GM19025 (cell line): ENCODE data around the gene ANKRD13D.
"Not testable (repeated sequence)": the region's sequence is repeated elsewhere in the genome, so short reads cannot be mapped to it uniquely, and the experiment has no call there.

Experiments used
- ATAC-seq: cut with Tn5 transposase; IDR thresholded peaks from one replicate; pipeline ENCODE4 v1.9.1; 2021; ENCODE audit warnings: mild to moderate bottlenecking, low read depth, moderate library complexity; ENCODE audit not compliant: unreplicated experiment

Gene ANKRD13D

DNA sequence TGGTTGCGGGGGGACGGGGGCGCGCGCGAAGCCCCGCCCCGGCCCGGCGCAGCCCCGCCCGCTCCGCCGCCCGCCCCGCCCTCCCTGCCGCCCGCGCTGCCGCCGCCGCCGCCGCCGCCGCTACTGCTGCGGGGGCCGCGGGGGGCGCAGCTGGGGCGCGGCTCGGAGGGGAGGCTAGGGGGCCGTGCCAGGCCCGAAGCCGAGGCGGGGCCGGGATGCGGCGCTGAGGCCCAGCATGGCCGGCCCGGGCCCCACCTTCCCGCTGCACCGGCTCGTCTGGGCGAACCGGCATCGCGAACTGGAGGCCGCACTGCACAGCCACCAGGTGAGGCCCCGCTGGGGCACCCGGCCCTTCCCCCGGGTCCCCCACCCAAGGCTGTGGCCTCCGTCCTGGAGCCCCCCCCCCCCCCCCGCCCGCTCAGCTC, at the start of gene ANKRD13D:
ANKRD13D (plus strand) TSS at position 78 of the 425 bp plus-strand sequence; CDS start at position 236, 158 bp downstream.
- ATAC-seq = no peak

DNA sequence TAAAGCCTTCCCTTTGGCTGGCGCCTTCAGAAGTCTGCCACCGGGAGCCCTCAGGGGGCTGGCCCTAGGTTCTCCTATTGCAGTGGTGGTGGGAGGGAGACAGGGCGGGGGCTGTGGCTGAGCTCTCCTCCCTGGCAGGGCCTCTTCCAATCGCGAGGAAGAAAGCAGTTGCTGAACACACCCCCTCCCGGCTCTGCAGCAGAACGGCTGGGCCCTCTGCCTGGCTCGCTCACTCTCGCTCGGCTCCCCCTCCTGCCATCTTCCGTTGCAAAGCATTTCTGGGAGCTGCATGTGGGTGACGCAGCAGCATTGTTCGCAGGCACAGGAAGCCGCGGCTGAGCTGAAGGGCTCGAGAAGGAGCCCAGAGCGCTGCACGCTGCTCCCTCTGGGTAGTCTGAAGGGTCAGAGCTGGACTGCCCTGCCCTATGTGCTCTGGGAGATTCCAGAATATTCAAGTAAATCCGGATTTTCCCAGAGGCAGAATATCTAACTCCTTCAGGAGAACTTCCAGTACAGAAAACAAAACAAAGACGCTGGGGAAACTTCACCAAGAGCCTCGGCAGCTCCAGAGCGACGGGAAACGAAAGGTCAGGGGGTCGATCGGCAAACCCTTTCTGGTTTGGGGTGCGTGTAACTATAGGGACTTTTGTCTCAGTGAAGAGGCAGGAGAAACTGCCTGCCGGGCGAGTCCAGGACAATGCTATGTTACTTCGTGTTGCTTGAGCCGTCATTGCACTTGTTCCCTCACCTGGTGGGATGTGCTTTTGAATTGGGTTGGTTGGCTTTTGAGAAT, 49.1 kb upstream of the ANKRD13D start:
- peak; percentile 78 for ATAC-seq

DNA sequence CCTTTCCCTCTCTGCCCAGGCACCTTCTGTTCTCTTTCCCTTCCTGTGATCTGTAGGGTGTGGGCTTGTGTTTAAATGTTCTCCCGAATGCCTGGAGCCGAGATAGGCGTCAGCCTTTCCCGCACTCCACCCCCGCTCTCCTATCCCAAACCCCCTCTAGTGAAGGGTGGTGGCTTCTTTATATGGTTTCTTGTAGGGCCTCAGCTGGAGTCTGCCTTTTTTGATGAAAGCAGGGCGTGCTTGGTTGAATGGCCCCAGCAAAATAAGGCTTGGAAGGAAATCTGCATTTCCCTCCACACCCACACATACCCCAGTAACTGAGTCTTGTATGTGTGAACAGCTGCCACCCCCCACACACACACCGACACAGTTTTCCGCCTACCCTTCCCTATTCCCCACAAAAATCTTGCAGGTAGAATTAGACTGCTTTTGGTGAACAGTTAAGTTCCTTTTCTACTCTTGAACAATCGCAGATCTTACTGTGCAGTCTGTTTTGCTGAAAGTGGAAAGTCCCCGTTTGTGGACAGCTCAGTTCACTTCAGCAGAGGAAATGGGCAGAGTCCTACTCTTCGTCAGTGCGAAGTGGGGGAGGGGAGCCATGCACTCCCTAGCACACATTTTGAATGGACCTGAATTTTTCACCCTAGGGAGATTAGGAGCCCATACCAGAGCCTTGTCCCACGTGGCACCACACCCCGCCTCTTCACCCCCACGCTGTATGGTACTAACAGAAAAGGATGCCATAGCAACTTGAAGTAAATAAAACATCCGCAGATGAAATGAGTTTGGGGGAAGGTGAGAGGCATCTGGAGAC, 48.3 kb upstream of the ANKRD13D start:
- peak; percentile 25 for ATAC-seq

DNA sequence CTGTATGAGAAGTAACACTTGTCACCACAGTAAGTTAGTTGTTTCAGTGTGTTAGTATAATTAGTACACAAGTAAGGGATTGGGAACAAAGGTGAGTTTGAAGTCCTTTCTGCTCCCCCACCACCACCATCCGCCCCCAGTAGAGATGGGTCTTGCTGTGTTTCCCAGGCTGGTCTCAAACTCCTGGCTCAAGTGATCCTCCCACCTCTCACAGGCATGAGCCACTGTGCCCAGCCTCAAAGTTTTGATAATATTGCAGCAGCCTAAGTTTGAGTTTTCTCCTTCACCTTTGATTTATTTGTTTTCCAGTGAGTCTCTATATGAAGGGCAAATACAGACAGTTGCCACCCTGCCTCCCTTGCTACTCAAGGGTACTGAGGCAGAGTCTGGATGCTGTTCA, 46.6 kb upstream of the ANKRD13D start:
- no peak for ATAC-seq

DNA sequence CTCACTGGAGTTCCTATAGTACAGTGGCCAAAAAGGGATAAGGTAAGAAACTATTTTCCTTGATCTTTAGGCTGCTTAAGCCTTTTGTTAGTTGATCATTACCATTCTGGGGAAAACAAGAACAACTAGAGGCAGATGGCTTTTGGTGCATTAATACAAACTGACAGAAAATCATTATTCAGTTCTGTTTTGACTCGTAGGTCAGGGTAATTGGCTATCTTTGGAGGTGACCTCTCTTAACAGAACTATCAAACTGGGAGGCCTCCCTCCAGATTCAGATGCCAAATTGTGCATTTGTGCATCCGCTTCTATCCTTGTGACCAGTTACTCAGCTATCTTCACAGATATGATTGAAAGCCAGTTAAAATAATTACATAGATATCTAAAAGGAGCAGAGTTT, 46.1 kb upstream of the ANKRD13D start:
- no peak for ATAC-seq

DNA sequence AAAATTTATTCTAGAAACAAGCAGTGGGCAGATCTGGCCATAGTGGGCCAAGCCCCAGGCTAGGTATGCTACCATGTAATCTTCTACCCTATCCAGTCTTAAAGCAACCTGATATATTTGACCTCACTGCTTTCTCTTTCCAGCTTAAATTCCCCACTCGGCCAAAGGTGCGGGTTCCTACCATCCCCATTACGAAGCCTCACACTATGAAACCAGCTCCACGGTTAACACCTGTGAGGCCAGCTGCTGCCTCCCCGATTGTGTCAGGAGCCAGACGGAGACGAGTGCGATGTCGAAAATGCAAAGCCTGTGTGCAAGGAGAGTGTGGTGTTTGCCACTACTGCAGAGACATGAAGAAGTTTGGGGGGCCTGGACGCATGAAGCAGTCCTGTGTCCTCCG, 44.1 kb upstream of the ANKRD13D start:
- no peak for ATAC-seq

DNA sequence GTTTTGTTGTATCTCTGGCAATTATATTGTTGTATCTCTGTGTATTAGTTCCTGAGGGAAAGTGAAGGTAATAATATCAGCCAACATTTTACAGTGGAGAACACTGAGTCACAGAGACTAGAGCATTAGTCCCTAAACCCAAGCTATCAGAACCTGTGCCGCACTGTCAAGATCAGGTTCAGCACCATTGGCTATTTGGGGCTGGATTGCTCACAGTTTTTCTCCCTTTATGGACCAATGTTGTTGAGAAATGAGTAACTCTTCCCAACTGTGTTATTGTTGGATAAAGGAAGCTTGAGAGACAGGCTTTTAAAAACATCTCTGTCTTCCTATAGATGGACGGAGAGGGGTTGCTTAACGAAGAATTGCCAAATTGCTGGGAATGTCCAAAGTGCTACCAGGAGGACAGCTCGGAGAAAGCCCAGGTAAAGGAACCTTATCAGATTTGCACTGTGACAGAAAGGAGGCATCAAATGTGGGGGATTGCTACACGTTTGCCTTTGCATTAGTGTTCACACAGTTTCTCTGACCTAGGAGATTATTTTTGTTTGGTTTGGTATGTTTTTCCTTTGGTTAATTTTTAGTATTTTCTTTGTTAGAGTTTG, 41.1 kb upstream of the ANKRD13D start:
- no peak for ATAC-seq

DNA sequence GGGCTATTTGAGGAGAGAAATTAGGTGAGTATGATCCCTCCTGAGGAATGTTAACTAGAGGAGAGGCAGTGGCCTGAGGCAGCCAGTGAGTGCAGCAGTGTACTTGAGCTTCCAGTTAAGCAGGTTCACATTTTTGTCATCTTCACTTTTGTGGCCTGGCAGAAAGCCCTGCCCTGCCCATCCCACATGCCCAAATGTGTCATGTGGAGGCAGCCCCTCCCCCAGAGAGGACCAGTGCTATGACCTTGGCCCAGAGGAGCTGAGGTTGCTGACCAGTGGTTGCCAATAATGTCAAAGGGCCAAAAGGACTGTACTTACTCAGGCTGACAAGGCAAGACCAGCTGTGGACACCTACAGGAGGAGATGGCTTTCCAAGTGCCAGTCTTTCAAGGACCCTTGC, 40.5 kb upstream of the ANKRD13D start:
- no peak for ATAC-seq

DNA sequence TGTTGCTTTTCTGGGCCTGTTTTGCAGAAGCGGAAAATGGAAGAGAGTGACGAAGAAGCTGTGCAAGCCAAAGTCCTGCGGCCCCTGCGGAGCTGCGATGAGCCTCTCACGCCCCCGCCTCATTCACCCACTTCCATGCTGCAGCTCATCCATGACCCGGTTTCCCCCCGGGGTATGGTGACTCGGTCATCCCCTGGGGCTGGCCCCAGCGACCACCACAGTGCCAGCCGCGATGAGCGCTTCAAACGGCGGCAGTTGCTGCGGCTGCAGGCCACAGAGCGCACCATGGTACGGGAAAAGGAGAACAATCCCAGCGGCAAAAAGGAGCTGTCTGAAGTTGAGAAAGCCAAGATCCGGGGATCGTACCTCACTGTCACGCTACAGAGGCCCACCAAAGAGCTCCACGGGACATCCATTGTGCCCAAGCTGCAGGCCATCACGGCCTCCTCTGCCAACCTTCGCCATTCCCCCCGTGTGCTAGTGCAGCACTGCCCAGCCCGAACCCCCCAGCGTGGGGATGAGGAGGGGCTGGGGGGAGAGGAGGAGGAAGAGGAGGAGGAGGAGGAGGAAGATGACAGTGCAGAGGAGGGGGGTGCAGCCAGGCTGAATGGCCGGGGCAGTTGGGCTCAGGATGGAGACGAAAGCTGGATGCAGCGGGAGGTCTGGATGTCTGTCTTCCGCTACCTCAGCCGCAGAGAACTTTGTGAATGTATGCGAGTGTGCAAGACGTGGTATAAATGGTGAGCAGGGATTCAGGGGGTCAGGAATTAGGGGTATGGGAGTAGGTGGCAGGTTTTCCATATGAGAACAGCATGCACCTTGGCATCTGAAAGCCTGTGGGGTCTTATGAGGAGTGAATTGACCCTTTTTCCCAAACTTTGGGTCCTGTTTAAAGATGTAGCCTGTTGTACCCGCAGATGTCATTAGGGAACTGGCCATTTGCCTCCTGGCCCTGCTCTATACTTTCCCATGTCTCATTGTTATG, 38.8 kb upstream of the ANKRD13D start:
- no peak for ATAC-seq

DNA sequence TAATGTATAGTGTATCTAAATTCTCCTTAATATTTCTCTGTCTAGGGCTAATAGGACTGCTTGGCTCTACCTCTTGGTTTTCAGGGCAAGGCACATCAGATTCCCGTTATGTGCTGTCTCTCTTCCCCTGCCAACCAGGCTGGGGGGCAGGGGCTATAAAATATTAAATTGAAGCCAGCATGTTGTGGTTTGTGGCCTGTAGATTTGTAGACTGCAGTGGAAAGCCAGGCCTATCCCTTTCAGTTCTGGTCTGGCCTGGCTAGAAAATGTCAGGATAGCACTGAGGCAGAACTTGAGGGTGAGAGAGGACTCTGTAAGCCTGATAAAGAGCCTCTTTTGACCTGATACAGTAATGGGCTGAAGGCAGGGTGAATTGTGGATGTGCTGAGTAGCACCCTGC, 37.3 kb upstream of the ANKRD13D start:
- ATAC-seq = no peak

DNA sequence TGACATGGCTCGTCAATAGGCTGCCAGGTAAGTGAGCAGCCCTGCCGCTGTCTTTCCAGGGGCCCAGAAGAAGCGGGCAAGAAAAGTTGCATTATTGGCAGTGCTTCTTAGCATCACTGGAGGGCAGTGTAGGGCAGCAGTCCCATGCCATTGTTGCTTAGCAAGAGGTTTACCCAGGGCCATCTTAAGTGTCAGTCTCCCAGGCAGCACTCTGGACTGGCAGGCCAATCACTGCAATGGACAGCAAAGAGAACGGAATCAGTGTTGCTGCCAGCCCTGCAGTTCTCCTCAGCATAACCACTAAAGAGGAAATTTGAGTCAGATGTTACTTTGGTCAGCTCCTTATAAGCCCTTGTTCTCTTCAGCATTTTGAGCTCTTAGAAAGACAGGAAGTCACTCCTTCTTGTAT, 36.3 kb upstream of the ANKRD13D start:
- no peak for ATAC-seq

DNA sequence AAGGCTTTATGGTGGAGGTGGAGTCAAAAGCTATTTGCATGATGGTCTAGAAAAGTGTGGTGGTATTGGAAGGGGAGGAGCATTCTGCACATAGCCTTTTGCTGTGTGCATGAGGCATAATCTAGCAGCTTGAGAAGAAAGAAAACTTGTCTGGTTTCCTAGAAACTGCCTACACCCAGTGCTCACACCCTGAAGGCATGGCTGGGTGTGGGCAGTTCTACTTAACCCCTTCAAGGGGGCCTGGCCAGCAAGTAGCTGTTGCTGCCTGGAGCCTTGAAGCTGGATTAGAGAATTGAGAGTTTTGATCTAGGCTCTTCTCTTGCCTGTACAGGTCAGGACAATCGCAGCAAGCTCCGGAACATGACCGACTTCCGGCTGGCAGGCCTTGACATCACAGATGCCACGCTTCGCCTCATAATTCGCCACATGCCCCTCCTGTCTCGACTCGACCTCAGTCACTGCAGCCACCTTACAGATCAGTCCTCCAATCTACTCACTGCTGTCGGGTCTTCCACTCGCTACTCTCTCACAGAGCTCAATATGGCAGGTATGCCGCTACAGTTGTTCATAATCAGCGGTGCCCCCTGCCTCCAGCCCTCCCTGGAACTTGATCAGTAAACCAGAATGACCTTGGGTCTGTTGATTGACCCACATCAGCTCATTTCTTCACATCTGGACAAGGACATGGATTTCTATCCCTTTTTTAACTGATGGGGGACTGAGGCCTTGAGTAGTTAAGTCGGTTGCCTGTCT, 35.1 kb upstream of the ANKRD13D start:
- ATAC-seq = no peak

DNA sequence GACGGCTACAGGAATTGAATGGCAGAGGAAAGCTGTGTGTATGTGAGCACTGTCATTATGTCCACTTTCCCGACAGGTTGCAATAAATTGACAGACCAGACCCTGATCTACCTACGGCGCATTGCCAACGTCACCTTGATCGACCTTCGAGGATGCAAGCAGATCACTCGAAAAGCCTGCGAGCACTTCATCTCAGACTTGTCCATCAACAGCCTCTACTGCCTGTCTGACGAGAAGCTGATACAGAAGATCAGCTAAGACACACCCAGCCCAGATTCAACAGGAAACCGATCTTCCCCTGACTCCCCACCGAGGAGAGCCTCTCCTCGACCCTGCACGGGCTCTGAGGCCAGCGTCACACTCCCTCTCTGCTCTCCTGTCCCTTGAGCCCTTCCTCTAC, 34.3 kb upstream of the ANKRD13D start:
- no peak for ATAC-seq

DNA sequence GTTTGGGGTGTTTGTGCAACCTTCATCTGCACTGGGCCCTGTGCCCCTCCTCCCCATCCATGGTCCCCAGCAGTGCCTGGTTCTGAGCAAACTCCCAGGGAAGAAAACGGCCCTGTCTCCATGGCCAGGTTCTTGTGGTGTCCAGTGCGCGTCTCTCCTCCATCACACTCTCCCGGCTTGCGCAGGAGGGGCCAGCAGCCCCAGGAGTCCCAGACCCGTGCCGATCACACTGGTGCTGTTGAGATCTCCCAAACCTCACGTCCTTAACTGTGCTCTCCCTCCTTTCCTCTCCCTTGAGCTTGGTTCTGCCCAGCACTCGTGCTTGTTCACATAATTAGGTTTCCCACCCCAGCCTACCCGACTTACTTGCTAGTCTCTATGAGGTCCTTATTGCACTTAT, 33.8 kb upstream of the ANKRD13D start:
- ATAC-seq = no peak

DNA sequence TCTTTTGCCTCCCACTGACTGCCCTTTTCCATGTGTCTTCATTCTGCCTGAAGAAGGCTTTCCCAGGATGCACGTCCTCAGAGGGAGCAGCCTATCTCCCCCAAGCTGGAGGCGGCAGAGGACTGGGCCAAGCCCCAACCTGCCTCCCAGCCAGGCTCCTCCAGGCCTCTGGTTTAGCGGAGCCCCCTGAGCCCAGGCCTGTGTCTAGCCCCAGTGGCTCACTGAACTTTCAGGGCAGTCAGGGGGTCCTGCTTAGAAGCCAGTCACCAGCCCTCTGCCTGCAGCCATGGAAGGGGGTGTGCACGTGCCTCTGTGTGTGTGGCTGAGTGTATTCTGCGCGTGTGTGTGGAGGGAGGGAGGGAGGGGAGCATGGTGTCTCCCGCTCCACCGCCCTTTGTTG, 33.2 kb upstream of the ANKRD13D start:
- no peak for ATAC-seq

DNA sequence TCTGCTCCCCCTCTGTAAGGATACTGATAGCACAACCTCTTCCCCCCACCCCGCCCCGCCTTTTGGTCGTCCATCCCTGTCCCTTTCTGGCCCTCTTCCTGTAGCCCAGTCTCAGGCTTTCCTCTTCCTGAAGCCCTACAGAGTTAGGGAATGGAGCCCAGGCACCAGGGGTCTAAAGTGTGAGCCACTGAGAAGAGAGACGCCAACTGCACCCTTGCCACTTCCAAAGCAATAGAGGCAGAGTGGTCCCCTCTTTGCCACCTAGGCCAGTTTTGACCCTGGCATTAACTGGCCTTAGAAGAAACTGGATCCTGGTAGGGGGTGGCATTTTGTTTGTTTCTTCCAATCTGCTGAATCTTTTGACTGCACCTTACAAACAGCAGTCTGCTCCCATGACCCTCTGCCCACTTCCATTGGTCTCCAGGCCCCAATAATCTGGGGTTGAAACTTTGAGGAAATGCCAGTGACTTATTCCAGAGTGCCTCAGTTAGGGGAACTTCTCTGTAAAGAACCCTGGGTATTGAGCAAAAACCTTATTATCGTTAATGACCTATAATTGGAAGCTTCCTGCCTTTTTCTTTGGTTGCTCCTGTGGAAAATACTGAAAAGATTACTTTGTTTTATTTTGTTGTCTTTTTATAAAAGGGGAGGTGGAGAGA, 32.5 kb upstream of the ANKRD13D start:
- no peak for ATAC-seq

DNA sequence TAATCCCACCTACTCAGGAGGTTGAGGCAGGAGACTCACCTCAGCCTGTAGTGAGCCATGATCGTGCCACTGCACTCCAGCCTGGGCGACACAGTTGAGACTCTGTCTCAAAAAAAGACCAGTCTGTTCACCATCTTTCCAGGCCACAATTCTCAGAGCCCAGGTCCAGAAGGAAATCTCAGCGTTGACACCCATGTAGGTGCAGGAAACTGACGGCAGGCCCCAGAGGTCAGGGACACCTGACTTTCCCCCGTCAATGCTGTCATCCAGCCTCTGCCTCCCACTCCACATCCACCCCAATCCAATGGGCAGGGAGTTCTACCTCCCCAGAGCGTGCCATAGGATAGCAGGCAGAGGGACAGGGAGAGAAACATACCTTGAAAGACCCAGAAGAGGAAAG, 28.7 kb upstream of the ANKRD13D start:
- no peak for ATAC-seq

DNA sequence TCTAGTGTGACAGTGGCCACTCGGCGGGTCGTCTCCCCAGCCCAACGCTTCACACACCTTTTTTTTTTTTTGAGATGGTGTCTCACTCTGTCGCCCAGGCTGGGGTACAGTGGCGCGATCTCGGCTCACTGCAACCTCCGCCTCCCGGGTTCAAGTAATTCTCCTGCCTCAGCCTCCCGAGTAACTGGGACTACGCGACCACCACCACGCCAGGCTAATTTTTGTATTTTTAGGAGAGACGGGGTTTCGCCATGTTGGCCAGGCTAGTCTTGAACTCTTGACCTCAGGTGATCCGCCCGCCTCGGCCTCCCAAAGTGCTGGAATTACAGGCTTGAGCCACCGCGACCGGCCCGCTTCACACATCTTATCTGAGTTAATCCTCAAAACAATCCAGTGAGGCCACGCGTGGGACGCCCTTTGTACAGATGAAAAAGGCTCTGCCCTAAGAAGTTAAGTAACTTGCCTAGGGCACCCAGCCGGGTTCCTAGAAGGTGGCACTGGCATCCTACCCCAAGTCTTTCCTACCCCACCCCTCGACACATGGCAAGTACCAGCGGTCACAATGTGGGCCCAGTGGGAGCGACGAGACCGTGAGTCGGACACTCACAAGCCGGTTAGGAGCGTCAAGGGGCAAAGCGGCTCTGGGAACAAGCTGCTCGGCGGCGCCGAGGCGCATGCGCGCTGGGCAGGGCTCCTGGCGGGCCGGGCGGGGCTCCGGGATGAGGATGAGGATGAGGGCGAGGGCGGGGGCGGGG, 28.0 kb upstream of the ANKRD13D start:
- not testable (repeated sequence) for ATAC-seq
